Measurements from ENCODE around the gene ADD2. TPM values are rescaled to one million over a fixed set of nuclear protein-coding genes. Genes with fewer than 3 reads are reported as not detected.
A peak's percentile ranks its signal among the peaks of the same experiment; 100 is the strongest.

The ADD2 gene
- total RNA-seq, 1 donor from 2014 or later, result 0.15 TPM

DNA sequence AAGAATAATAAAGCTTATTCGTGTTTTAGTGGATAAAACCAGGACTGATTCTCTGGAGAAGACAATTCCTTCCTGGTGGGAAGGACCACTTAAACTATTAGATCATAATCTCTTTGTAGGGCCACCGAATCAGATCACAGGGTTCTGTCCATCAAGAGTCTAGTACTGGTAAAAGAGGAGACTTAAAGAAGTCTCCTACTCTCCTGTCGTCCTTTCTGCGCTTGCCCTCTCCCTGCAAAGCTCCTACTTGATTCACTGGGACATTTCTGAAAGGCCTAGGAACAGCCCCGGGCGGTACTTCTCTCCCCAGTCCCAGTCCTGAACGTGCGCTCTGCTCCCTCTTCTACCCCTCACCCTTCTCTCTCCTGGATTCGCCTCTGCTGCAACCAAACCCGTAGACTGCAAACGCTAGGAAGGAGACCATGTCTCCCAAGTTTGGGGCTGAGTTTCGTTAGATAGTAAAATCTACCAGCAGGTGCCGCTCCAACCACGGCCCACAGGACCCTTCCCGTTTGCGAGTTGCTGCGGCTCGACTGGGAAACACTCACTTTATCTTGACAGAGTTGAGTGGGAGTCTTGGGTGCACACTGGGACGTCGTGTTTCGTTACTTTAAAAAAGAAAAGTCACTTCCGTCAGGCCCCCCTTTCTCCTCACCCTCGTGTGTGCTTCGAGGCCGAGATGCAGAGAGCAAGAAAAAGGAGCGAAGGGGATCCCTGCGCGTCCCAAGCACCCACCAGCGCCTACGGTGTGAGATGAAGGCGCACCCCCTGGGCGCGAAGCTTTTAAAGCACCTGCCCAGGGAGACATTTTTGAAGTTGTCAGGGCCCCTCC is 21.5 kb upstream of the ADD2 start:
- DNase-seq (ENCODE audit: low spot score), result no peak
- Mint-ChIP-seq H3K27me3 (ENCODE audit: low read depth) (peaks cover 66% of the 10 kb centered on the region), H3K36me3 (ENCODE audit: low read depth) (peaks cover 4% of the 10 kb centered on the region)

DNA sequence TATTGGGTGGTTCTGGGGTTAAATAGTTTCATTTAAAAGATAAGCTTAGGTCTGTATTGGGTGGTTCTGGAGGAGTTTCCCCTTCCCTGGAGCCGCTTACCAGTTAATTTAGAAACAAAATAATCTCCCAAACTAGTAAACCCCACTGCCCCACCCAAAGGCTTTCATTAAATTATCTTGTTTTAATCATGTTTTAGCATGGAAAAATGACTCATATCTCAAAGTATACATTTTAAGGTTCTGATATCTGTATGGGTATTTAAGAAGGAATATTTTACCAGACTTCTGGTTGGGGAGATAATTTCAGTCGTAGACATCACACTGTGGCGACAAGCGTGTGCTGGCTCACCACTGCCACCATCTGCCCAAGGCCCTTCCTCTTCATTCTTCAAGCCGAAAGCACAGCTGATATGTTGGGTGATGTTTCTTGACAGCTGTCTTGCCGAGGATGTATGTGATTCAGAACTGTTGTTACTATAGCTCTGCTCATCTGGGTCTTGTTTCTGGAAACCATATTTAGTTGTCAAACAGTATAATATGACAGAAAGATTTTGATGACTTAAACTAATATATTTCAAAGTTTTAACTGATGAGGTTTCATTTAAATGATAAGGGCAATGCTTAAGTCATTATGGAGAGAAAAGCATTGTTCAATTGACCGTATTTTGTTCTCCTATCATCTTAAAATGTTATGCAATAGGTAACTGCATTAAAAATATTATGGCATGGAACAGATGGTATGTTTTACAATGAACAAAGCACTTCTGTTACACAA is 17.3 kb upstream of the ADD2 start:
- Mint-ChIP-seq H3K4me1 (ENCODE audit: low read depth) (peaks cover 6% of the 10 kb centered on the region), H3K27me3 (ENCODE audit: low read depth) (peaks cover 47% of the 10 kb centered on the region), H3K36me3 (ENCODE audit: low read depth) (no peaks in the 10 kb centered on the region), H3K27ac (ENCODE audit: unreplicated experiment) (no peak overlapping the region), H3K4me3 (ENCODE audit: unreplicated experiment) (no peak overlapping the region), H3K9me3 (ENCODE audit: low read depth) (no peaks in the 10 kb centered on the region)
- DNase-seq (ENCODE audit: low spot score), result no peak
- TF ChIP-seq, protein P1, sequence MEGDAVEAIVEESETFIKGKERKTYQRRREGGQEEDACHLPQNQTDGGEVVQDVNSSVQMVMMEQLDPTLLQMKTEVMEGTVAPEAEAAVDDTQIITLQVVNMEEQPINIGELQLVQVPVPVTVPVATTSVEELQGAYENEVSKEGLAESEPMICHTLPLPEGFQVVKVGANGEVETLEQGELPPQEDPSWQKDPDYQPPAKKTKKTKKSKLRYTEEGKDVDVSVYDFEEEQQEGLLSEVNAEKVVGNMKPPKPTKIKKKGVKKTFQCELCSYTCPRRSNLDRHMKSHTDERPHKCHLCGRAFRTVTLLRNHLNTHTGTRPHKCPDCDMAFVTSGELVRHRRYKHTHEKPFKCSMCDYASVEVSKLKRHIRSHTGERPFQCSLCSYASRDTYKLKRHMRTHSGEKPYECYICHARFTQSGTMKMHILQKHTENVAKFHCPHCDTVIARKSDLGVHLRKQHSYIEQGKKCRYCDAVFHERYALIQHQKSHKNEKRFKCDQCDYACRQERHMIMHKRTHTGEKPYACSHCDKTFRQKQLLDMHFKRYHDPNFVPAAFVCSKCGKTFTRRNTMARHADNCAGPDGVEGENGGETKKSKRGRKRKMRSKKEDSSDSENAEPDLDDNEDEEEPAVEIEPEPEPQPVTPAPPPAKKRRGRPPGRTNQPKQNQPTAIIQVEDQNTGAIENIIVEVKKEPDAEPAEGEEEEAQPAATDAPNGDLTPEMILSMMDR (IDR thresholded peaks at IDR 0.05), result peak; percentile 67

More for the DNA sequence above, 21.5 kb upstream of the ADD2 start:
- TF ChIP-seq, protein P1 (IDR thresholded peaks at IDR 0.05), result peak; percentile 82
- H3K4me3 Mint-ChIP-seq (ENCODE audit: unreplicated experiment), result peak overlapping the region; percentile 67
- peaks cover 6% of the 10 kb centered on the region for H3K9me3 Mint-ChIP-seq (ENCODE audit: low read depth)
- no peak overlapping the region for H3K27ac Mint-ChIP-seq (ENCODE audit: unreplicated experiment)
- peaks cover 6% of the 10 kb centered on the region for H3K4me1 Mint-ChIP-seq (ENCODE audit: low read depth)

DNA sequence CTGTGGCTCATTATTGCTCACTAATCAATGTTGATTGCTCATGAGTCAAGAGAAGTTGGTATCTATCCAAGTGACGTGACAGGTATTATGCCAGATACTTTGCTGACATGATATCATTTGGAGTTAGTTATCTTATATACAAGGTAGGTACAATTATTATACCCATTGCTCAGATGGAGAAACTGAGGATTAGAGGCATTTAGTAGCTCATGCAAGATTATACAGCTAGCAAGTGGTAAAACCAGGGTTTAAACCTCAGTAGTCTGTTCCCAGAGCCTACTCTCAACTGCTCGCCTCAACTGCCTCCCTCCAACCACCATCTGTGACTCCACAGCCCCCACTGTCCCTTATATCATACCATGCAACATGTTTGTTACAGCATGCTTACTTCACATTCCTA is 16.3 kb upstream of the ADD2 start:
- no peaks in the 10 kb centered on the region for H3K36me3 Mint-ChIP-seq (ENCODE audit: low read depth)
- H3K27me3 Mint-ChIP-seq (ENCODE audit: low read depth), result peaks cover 49% of the 10 kb centered on the region
- DNase-seq (ENCODE audit: low spot score), result no peak
- no peak overlapping the region for H3K27ac Mint-ChIP-seq (ENCODE audit: unreplicated experiment)
- no peaks in the 10 kb centered on the region for H3K9me3 Mint-ChIP-seq (ENCODE audit: low read depth)
- no peaks in the 10 kb centered on the region for H3K4me1 Mint-ChIP-seq (ENCODE audit: low read depth)
- TF ChIP-seq, protein P1 (IDR thresholded peaks at IDR 0.05), result no peak
- no peak overlapping the region for H3K4me3 Mint-ChIP-seq (ENCODE audit: unreplicated experiment)

DNA sequence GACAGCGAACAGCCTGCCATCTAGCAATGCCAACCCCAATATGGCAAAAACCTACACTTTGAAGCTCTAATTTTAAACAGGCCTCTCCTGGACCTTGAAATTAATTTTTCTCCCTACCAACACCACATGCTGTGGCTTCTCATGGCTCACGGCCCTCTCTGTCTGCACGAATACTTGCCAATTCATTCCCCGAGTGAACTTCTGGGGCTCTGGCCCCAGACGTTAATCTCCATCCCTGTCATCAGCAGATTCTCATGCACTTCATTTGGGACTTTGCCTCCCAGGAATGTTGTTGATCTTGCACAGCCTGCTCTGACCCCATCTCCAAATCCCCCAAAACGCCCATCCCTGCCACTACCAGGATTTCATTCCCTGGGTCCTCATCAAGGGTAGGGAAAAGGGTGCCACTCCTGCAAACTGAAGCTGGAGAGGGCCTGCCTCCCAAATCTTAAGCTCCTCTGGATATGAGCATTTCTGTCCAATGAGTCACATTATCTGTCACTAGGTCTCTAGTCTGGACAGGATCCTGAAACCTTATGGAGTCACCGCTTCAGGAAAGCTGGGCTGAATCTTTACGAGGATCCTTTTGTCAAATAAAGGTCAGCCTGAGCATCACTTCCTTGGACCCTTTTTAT is 12.0 kb upstream of the ADD2 start:
- no peaks in the 10 kb centered on the region for H3K9me3 Mint-ChIP-seq (ENCODE audit: low read depth)
- TF ChIP-seq, protein P1 (IDR thresholded peaks at IDR 0.05), result no peak
- no peak for DNase-seq (ENCODE audit: low spot score)
- H3K27me3 Mint-ChIP-seq (ENCODE audit: low read depth), result peaks cover 50% of the 10 kb centered on the region
- no peaks in the 10 kb centered on the region for H3K4me1 Mint-ChIP-seq (ENCODE audit: low read depth)
- no peak overlapping the region for H3K27ac Mint-ChIP-seq (ENCODE audit: unreplicated experiment)
- H3K36me3 Mint-ChIP-seq (ENCODE audit: low read depth), result no peaks in the 10 kb centered on the region
- no peak overlapping the region for H3K4me3 Mint-ChIP-seq (ENCODE audit: unreplicated experiment)

DNA sequence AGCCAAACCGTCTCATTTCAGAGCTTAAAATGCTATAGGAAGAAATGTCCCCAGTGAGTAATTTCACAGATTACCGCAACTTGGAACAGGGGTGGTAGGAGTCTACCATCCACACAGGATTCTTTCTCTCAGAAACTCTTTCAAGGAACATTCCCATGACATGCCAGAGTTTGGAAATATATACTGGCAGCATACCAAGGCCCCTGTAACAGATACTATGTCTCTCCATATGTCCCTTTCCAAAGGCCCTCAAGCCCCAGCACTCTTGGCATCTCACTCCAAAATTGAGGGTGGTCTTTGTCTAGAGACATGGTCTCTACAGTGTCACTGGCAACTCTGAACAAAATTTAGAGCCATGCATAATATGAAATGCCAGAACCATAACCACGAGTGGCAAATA is 11.5 kb upstream of the ADD2 start:
- TF ChIP-seq, protein P1 (IDR thresholded peaks at IDR 0.05), result no peak
- H3K4me3 Mint-ChIP-seq (ENCODE audit: unreplicated experiment), result no peak overlapping the region
- no peaks in the 10 kb centered on the region for H3K36me3 Mint-ChIP-seq (ENCODE audit: low read depth)
- H3K27me3 Mint-ChIP-seq (ENCODE audit: low read depth), result peaks cover 54% of the 10 kb centered on the region
- DNase-seq (ENCODE audit: low spot score), result no peak
- H3K9me3 Mint-ChIP-seq (ENCODE audit: low read depth), result no peaks in the 10 kb centered on the region
- H3K27ac Mint-ChIP-seq (ENCODE audit: unreplicated experiment), result no peak overlapping the region
- H3K4me1 Mint-ChIP-seq (ENCODE audit: low read depth), result no peaks in the 10 kb centered on the region

Measured in chondrocyte (in vitro differentiated cells).